ENCODE data around the gene LNP1.
"Not testable (repeated sequence)": the region's sequence is repeated elsewhere in the genome, so short reads cannot be mapped to it uniquely, and the experiment has no call there.

LNP1 gene

DNA sequence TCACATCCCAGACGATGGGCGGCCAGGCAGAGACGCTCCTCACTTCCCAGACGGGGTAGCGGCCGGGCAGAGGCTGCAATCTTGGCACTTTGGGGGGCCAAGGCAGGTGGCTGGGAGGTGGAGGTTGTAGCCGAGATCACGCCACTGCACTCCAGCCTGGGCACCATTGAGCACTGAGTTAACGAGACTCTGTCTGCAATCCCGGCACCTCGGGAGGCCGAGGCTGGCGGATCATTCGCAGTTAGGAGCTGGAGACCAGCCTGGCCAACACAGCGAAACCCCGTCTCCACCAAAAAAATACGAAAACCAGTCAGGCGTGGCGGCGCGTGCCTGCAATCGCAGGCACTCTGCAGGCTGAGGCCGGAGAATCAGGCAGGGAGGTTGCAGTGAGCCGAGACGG, 77.2 kb downstream of the LNP1 start:
- DNase-seq (ENCODE audit: low spot score) = not testable (repeated sequence)

DNA sequence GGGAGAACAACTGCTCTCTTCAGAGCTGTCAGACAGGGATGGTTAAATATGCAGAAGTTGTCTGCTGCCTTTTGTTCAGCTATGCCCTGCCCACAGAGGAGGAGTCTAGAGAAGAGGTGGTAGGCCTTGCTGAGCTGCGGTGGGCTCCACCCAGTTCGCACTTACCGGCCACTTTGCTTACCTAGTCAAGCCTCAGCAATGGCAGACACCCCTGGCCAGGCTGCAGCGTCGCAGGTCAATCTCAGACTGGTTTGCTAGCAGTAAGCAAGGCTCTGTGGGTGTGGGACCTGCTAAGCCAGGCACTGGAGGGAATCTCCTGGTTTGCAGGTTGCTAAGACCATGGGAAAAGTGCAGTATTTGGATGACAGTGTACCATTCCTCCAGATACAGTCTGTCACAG, 78.7 kb downstream of the LNP1 start:
- DNase-seq (ENCODE audit: low spot score) = no peak

DNA sequence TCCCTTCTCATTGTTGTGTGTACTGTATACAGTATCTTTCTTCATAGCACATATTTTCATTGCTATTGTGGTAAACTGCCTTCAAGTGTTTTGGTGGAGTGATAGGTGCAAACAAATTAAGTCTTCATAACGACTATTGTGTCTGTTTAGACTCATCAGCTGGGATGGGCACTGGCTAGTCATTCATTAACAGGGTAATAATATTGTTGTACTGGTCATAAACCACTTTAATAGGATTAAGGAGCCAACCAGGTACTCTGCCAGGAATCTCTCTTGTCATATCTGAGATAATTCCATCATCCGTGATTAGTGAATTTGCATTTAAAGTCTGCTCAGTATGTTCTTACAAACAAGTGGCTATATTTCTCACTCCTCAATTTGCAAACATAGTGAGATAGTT, 80.8 kb downstream of the LNP1 start:
- DNase-seq (ENCODE audit: low spot score) = no peak

DNA sequence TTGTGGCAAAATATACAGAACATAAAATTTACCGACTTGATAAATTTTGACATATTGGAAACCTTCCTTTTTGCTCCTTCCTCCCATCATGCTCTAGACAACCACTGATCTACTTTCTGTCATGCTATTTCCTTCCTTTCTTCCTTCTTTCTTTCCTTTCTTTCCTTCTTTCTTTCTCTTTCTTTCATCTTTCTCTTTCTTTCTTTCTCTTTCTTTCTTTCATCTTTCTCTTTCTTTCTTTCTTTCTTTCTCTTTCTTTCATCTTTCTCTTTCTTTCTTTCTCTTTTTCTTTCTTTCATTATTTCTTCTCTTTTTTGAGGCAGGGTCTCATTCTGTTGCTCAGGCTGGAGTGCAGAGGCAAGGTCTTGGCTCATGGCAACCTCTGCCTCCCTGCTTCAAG, 82.2 kb downstream of the LNP1 start:
- DNase-seq (ENCODE audit: low spot score) = no peak

DNA sequence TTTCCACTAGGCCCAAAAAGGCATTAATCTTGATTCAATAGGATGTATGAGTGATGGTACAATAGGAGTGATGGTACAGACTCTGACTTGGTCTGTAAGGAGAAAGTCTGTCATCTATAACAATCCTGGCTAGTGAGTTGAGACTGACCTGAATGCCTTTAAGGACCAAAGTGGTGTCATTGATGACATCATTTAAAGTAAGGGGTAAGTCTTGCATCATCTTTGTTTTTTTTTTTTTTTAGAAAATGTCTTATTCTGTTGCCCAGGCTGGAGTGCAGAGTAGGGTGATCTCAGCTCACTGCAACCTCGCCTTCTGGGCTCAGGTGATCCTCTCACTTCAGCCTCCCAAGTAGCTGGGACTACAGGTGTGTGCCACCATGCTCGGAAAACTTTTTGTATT, 85.5 kb downstream of the LNP1 start:
- DNase-seq (ENCODE audit: low spot score) = no peak

DNA sequence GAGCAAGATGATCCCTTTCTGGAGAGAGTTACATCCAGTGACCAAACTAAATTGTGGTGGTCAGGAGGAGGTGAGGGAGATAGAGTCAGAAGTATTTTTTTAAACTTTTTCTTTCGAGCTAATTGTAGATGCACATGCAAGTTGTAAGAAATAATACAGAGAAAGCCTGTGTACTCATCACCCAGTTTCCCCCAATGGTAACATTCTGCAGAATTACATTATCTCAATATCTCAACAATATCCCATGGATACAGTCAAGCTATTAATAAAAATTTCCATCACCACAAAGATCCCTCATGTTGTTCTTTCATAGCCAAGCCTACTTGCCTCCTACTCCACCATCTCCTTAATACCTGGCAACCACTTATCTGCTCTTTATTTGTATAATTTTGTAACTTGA, 87.8 kb downstream of the LNP1 start:
- no peak for DNase-seq (ENCODE audit: low spot score)

DNA sequence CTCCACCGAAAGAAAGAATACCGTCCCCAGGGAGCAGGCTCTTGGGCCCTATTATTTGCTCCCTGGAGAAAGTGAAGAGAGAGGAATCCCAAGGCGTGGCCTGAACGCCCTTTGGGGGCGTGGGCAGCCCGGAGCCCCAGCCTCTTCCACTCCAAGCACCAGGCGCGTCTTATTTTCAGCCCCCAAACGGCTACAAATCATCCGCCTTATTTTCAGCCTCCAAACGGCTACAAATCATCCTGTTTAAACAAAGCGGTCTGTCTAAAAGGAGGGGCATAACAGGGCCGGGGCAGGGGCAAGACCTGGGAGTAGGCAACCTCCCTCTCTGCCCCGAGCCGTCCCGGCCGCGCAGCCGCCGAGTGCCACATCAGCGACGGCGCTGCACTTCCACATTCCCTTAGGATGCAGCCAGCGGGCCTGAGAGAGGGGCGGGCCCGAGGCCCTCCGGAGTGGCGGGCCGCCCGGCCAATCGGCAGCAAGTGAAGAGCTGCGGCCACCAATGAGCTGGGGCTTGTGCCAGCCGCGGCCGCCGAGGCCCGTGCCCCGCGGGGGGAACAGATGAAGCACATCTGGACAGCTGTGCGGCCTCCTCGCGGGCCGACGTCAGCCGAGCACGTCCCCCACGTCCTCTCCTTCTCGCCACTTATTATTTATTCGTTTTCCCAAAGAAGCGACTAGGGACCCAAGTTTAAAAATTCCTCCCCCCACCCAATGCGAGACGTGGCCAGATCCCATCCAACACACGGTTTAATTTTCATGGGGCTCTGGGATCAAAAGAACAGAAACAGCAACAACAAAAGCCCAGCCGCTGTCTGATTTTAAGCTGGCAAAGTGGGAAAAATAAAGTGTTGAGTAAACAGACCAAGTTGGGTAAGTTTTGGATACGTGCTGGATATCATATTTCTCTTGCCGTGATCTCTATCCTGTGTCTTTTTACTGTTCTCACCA, 91.0 kb downstream of the LNP1 start, which contains the start of gene TMEM45A:
Gene TMEM45A (plus strand): TSS at position 561 of the 948 bp plus-strand sequence. CDS start 62,593 bp downstream, outside the sequence.
- DNase-seq (ENCODE audit: low spot score) = peak; percentile 97

DNA sequence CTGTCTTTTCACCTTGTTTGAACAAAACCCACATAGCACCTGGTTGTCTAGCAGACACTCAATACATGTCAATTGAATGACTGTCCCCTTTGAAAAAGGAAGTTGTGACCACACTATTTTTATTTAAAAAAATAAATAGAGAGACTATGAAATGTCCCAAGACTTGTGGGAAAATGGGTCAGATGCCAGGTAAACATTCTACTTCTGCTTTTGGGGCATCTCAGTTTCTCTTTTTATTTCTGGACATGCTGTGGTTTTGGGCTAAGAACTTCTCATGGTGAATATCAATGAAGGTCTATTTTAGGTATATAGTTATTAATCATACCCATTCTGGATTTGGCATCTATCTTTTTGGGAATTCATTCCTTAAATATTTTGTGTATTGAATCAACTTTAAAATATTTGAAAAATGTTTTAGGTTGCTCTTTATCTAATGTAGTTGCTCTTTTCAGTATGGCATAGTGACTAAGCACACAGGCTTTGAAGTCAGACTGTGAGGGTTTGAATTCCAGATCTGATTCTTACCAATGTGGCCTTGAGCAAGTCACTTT, 95.4 kb downstream of the LNP1 start:
- no peak for DNase-seq (ENCODE audit: low spot score)

DNA sequence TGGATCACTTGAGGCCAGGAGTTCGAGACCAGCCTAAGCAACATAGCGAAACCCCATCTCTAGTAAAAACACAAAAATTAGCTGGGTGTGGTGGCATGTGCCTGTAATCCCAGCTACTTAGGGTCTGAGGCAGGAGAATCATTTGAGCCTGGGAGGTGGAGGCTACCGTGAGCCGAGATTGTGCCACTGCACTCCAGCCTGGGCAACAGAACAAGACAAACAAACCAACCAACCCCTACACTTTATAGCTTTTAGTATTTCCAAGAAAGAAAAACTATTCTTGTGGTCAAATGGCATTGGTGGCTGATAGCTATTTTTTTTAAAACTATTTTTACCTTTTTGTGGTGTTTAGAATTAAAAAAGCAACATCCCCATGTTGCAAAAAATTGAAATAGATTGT, 98.3 kb downstream of the LNP1 start:
- no peak for DNase-seq (ENCODE audit: low spot score)

DNA sequence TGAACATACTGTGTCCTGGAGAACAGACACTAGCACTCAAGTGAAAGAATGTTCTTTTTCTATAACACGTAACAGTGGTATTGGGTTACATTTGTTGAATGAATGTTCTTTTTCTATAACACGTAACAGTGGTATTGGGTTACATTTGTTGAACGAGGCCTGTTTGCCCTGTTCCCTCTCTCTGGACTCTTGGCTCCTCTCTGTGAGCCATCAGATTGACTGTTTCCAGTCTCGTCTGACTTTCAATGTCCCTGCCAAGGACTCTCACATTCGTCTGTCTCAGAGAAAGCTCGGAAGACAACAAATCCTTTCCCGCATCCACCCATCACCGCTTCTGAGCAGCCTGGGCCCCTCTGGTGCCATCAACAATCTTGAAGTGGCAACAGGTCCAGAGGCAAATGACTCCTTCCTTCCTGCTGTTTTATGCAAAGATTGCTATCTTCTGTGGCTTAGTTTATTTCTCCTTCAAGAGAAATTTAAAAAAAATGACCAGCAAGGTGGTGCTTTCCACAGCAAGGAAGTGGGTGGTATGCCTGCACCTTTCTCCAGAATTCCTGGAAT, 99.1 kb downstream of the LNP1 start:
- no peak for DNase-seq (ENCODE audit: low spot score)

DNA sequence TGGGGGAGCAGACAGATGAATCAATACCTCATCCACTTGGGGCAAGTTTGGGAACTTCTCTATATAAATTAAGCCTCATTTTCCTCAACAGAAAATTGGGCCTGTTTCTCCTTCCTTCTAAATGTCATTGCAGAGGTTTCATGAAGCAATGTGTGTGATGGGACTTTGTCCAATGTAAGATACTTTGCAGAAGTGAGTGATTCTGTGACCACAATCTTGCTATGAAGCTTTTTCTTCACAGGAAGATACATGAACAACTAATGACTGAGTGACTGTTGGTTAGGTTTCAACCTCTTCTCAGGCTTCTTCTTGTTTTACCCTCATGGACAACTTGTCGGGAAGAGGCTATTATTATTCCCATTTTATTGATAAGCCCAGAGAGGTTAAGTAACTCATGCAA, 102.1 kb downstream of the LNP1 start:
- no peak for DNase-seq (ENCODE audit: low spot score)
